Spleen (tissue), 7 donors: ENCODE results near the gene C11orf98.

Experiments
- POLR2A ChIP-seq, 3 donors: fragments of 450-650 bp; IDR thresholded peaks; one replicate each; pipeline ENCODE4 v1.5.1; 2017; ENCODE audit warnings: antibody characterized with exemption in 3 of 3, mild to moderate bottlenecking in 1 of 3
- POLR2AphosphoS5 ChIP-seq, 3 donors: sonication (generic); formaldehyde crosslinking; IDR thresholded peaks; one replicate each; pipeline ENCODE4 v1.5.1; 2017; ENCODE audit warnings: antibody characterized with exemption in 3 of 3
- TF ChIP-seq, protein P1 (sequence below), 11 experiments: fragments of 200-600 bp in 7 of 11; fragments of 450-650 bp in 4 of 11; sonication (generic) in 4 of 11; IDR thresholded peaks in 8 of 11; conservative IDR thresholded peaks in 3 of 11; 1 replicate in 7 of 11; 2 replicates in 4 of 11; pipeline versions ENCODE4 v1.4.0 to v1.8.0; 2016 to 2021; ENCODE audit warnings: antibody characterized with exemption in 11 of 11, inconsistent platforms in 4 of 11, mild to moderate bottlenecking in 1 of 11
- donor health status: DM: no; HTN: no; CAD: no; lungs with moderate emphysema.
- donor health status: DM: no; HTN: no; CAD: no.
- donor health status: DM: no; HTN: no; CAD: no.

DNA sequence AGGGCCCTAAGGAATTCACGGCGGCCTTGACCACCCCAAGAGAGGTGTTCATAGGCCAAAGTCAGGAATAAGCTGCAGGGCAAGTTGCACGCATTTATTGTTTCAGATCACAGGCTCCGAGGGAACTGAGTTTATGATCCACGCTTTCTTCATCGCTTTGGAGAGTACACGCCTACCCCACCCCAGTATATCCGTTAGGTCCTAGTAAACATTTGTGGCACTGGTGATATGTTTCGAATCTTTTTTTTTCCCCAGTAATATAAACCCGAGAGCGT lies 19.4 kb downstream of the C11orf98 start:
- TF ChIP-seq, protein P1, sequence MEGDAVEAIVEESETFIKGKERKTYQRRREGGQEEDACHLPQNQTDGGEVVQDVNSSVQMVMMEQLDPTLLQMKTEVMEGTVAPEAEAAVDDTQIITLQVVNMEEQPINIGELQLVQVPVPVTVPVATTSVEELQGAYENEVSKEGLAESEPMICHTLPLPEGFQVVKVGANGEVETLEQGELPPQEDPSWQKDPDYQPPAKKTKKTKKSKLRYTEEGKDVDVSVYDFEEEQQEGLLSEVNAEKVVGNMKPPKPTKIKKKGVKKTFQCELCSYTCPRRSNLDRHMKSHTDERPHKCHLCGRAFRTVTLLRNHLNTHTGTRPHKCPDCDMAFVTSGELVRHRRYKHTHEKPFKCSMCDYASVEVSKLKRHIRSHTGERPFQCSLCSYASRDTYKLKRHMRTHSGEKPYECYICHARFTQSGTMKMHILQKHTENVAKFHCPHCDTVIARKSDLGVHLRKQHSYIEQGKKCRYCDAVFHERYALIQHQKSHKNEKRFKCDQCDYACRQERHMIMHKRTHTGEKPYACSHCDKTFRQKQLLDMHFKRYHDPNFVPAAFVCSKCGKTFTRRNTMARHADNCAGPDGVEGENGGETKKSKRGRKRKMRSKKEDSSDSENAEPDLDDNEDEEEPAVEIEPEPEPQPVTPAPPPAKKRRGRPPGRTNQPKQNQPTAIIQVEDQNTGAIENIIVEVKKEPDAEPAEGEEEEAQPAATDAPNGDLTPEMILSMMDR (IDR thresholded peaks at IDR 0.05 in 8 of 11, conservative IDR thresholded peaks at IDR 0.05 in 3 of 11), result no peak
- TF ChIP-seq POLR2A (IDR thresholded peaks at IDR 0.05) (no peak), POLR2AphosphoS5 (IDR thresholded peaks at IDR 0.05) (no peak)
